Panc1 (cell line): ENCODE measurements around the gene BCL2. TPM values are rescaled to one million over a fixed set of nuclear protein-coding genes. Genes with fewer than 3 reads are reported as not detected.
"Not testable (repeated sequence)": the region's sequence is repeated elsewhere in the genome, so short reads cannot be mapped to it uniquely, and the experiment has no call there.

Experiments used
- ATAC-seq: fragments of 200-7000 bp; cut with Tn5 transposase; 2 replicates; pipeline ENCODE4 v1.9.1; 2020; ENCODE audit warnings: mild to moderate bottlenecking, moderate library complexity
- BruUV-seq: library from RNA; stranded (reverse); fragments of 400-500 nt; replicated peaks from 2 replicates; lab custom pipeline; 2021; lab: Mats Ljungman, UMichigan
- CTCF ChIA-PET: fragments of 300-600 bp; sonication (Branson Sonifier 250); formaldehyde crosslinking; loops from one replicate; lab custom pipeline; 2022; ENCODE audit warnings: antibody characterized with exemption; lab: Charles Lee
- POLR2A ChIA-PET: fragments of 300-600 bp; sonication (Branson Sonifier 250); formaldehyde crosslinking; loops from one replicate; lab custom pipeline; 2022; ENCODE audit warnings: antibody characterized with exemption; lab: Charles Lee
- DNase-seq: peaks from one replicate; pipeline ENCODE4 v3.0.0-alpha.2; 2010; ENCODE audit warnings: low read depth, low spot score
- H3K27ac ChIP-seq: 2 replicates; pipeline ENCODE4 v1.5.1; 2011; ENCODE audit warnings: mild to moderate bottlenecking, low read length, inconsistent platforms
- H3K27me3 ChIP-seq: fragments of 200-500 bp; sonication (Bioruptor generic); 2 replicates; pipeline ENCODE4 v1.6.0; 2014; ENCODE audit warnings: low read length, inconsistent platforms; ENCODE audit not compliant: control insufficient read depth, insufficient read depth
- H3K36me3 ChIP-seq: fragments of 200-500 bp; sonication (Bioruptor generic); 2 replicates; pipeline ENCODE4 v1.5.1; 2014; ENCODE audit warnings: inconsistent platforms, mild to moderate bottlenecking, low read length, moderate library complexity; ENCODE audit not compliant: control insufficient read depth, insufficient read depth
- H3K4me1 ChIP-seq: 2 replicates; pipeline ENCODE4 v1.5.1; 2011; ENCODE audit warnings: inconsistent platforms, mild to moderate bottlenecking, low read length, moderate library complexity; ENCODE audit not compliant: control insufficient read depth, insufficient read depth
- H3K4me3 ChIP-seq, 2 experiments: 2 replicates each; pipeline ENCODE4 v1.5.1; 2011 to 2012; ENCODE audit warnings: low read depth in 2 of 2, low read length in 2 of 2, mild to moderate bottlenecking in 2 of 2, inconsistent platforms in 1 of 2, moderate library complexity in 1 of 2
- H3K9me3 ChIP-seq: fragments of 200-500 bp; sonication (Bioruptor generic); 2 replicates; pipeline ENCODE4 v1.5.1; 2014; ENCODE audit warnings: low read depth, mild to moderate bottlenecking, inconsistent platforms, low read length, moderate library complexity; ENCODE audit not compliant: control insufficient read depth, insufficient read depth
- POLR2AphosphoS5 ChIP-seq: IDR thresholded peaks from 2 replicates; pipeline ENCODE4 v1.6.1; 2012; ENCODE audit warnings: mild to moderate bottlenecking, low read depth, low read length, moderate library complexity
- REST ChIP-seq, 2 experiments: IDR thresholded peaks; 2 replicates each; pipeline ENCODE4 v1.6.1; 2011 to 2012; ENCODE audit warnings: low read depth in 2 of 2, control low read depth in 1 of 2, low read length in 1 of 2, mild to moderate bottlenecking in 1 of 2, moderate library complexity in 1 of 2; ENCODE audit not compliant: insufficient read depth in 1 of 2
- SIN3A ChIP-seq: IDR thresholded peaks from 2 replicates; pipeline ENCODE4 v1.6.1; 2012; ENCODE audit warnings: low read depth, mild to moderate bottlenecking, low read length, moderate library complexity, borderline replicate concordance; ENCODE audit not compliant: insufficient read depth
- TCF7L2 ChIP-seq: IDR thresholded peaks from 2 replicates; pipeline ENCODE4 v1.6.1; 2011; ENCODE audit warnings: mild to moderate bottlenecking, low read depth, low read length, inconsistent platforms
- in situ Hi-C: cut with HindIII; loops from 2 replicates; pipeline ENCODE4 v1.10.0; 2016; ENCODE audit warnings: low sequenced_read_pairs, low pct_unique_long_range_greater_than_20kb
- intact Hi-C: fragments of 100-400 bp; cut with micrococcal nuclease; formaldehyde crosslinking; loops from one replicate; pipeline ENCODE4 v1.10.0; 2022; ENCODE audit not compliant: unreplicated experiment
- total RNA-seq: library from RNA; stranded (reverse); gene quantifications from one replicate; pipeline ENCODE4 v1.2.1, GENCODE V29; 2021; ENCODE audit not compliant: unreplicated experiment
- TF ChIP-seq, protein P1 (sequence below): fragments of 450-650 bp; IDR thresholded peaks from 2 replicates; pipeline ENCODE4 v1.5.1; 2017; ENCODE audit warnings: mild to moderate bottlenecking

The BCL2 gene
- total RNA-seq, 1 experiment from 2014 or later = 0.72 TPM

DNA sequence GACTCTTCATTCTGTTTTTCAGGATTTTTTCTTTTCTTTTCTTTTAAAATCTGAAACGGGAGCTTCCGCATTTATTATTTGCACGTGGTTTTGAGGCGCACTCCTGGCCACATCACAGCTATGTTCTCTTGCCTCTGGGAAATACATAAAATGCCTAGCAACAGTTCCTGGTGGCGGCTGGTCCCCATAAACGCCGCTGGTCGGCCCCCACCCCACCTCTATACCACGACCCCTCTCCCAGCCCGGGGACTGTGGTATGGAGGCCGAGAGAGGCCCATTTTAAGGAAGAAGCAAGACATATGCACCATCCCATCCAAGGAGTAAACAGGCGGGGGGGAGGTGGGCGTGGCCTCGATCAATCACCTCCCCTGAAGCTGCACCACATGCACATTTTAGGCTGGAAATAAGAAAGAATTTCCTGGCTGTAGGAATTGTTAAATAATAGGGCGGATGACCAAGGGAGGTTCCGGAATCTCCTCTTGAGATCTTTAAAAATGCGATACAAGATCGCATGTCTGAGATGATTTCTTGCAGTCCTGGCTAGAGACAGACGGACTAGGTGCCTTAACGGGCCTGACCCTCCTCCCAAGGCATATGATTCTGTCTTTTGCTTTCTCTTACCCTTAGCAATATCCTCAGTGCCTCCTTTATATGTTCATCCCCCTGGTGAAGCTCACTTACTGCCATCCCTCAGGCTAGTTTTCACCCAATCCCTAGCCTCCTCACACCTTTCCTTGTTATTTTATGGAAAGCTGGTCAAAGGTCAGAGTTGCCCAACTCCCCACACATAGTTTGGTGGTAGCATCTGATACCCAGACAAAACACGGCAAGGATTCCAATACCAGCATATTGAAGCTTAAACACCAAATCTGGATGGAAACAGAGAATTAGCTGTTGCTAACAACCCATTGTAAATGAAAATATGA lies 82.4 kb downstream of the BCL2 start:
- no peak for TF ChIP-seq POLR2AphosphoS5
- TF ChIP-seq, protein P1, sequence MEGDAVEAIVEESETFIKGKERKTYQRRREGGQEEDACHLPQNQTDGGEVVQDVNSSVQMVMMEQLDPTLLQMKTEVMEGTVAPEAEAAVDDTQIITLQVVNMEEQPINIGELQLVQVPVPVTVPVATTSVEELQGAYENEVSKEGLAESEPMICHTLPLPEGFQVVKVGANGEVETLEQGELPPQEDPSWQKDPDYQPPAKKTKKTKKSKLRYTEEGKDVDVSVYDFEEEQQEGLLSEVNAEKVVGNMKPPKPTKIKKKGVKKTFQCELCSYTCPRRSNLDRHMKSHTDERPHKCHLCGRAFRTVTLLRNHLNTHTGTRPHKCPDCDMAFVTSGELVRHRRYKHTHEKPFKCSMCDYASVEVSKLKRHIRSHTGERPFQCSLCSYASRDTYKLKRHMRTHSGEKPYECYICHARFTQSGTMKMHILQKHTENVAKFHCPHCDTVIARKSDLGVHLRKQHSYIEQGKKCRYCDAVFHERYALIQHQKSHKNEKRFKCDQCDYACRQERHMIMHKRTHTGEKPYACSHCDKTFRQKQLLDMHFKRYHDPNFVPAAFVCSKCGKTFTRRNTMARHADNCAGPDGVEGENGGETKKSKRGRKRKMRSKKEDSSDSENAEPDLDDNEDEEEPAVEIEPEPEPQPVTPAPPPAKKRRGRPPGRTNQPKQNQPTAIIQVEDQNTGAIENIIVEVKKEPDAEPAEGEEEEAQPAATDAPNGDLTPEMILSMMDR = no peak
- TF ChIP-seq REST (IDR thresholded peaks at IDR 0.05; ENCODE audit: insufficient read depth in 1 of 2, low read depth in 2 of 2, low read length in 1 of 2) = no peak
- no peak for TF ChIP-seq TCF7L2
- no peak for TF ChIP-seq SIN3A
- H3K4me3 ChIP-seq = no peak overlapping the region

GRCh38 chr18:63236406-63236805 lies 83.2 kb downstream of the BCL2 start:
- DNase-seq (no peak), ATAC-seq (no peak)
- POLR2A ChIA-PET = no interaction called here
- no TSS peak for BruUV-seq
- Histone ChIP-seq H3K27ac (no peak overlapping the region), H3K9me3 (no peaks in the 10 kb centered on the region), H3K4me1 (no peaks in the 10 kb centered on the region), H3K4me3 (no peak overlapping the region), H3K27me3 (no peaks in the 10 kb centered on the region), H3K36me3 (no peaks in the 10 kb centered on the region)
- CTCF ChIA-PET = no interaction called here
- no peak for TF ChIP-seq REST (IDR thresholded peaks at IDR 0.05; ENCODE audit: insufficient read depth in 1 of 2, low read depth in 2 of 2, low read length in 1 of 2)
- no peak for TF ChIP-seq TCF7L2
- TF ChIP-seq, protein P1 = no peak
- TF ChIP-seq POLR2AphosphoS5 = no peak
- intact Hi-C loops (no loop called here), in situ Hi-C loops (no loop called here)

More for the DNA sequence above, 82.4 kb downstream of the BCL2 start:
- in situ Hi-C loops (no loop called here), intact Hi-C loops (no loop called here)
- Histone ChIP-seq H3K36me3 (no peaks in the 10 kb centered on the region), H3K27ac (no peak overlapping the region; the same call in 1 of the 2 replicates), H3K9me3 (no peaks in the 10 kb centered on the region), H3K27me3 (no peaks in the 10 kb centered on the region), H3K4me1 (no peaks in the 10 kb centered on the region)
- BruUV-seq = no TSS peak
- ChIA-PET POLR2A (no interaction called here), CTCF (no interaction called here)
- ATAC-seq (no peak), DNase-seq (no peak)

DNA sequence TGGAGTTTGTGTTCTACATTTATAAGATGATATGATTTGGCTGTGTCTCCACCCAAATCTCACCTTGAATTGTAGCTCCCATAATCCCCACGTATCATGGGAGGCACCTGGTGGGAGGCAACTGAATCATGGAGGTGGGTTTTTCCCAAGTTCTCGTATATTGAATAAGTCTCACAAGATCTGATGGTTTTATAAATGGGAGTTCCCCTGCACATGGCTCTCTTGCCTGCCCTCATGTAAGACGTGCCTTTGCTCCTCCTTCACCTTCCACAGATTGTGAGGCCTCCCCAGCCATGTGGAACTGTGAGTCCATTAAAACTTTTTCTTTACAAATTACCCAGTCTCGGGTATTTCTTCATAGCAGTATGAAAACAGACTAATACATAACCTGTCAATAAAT lies 83.6 kb downstream of the BCL2 start:
- H3K27me3 ChIP-seq, CTCF ChIA-PET, H3K27ac ChIP-seq, DNase-seq, POLR2A ChIA-PET, H3K4me3 ChIP-seq, intact Hi-C loops, H3K4me1 ChIP-seq, in situ Hi-C loops, BruUV-seq, H3K36me3 ChIP-seq, ATAC-seq, H3K9me3 ChIP-seq: not testable (repeated sequence)
